Right lobe of liver (tissue), 6 donors: ENCODE measurements around the gene NRXN2. TPM values are rescaled to one million over a fixed set of nuclear protein-coding genes. Genes with fewer than 3 reads are reported as not detected.

Experiments
- ATAC-seq, 4 donors: fragments of 200-7000 bp; cut with Tn5 transposase; one replicate each; pipeline ENCODE4 v1.9.1; 2020; ENCODE audit warnings: mild to moderate bottlenecking in 4 of 4, moderate library complexity in 4 of 4
- DNase-seq, 3 donors: peaks; one replicate each; pipeline ENCODE4 v3.0.0-alpha.2; 2020
- H3K27ac ChIP-seq, 3 donors: fragments of 200-600 bp; one replicate each; pipeline ENCODE4 v1.8.0; 2022
- H3K27me3 ChIP-seq, 2 donors: fragments of 200-600 bp; one replicate each; pipeline ENCODE4 v1.8.0; 2022
- H3K36me3 ChIP-seq, 4 donors: fragments of 200-600 bp; sonication (generic) in 1 of 4; one replicate each; pipeline versions ENCODE4 v1.5.1 to v1.8.0; 2017 to 2022; ENCODE audit warnings: control low read depth in 1 of 4
- H3K4me1 ChIP-seq, 4 donors: fragments of 200-600 bp; sonication (generic) in 1 of 4; one replicate each; pipeline versions ENCODE4 v1.5.1 to v1.8.0; 2017 to 2022; ENCODE audit warnings: control low read depth in 1 of 4
- H3K4me3 ChIP-seq, 3 donors: fragments of 200-600 bp; one replicate each; pipeline ENCODE4 v1.8.0; 2022
- H3K9me3 ChIP-seq, 4 donors: fragments of 200-600 bp; sonication (generic) in 1 of 4; one replicate each; pipeline versions ENCODE4 v1.5.1 to v1.8.0; 2017 to 2022; ENCODE audit warnings: control low read depth in 1 of 4
- CTCF ChIP-seq, 4 donors: fragments of 200-600 bp in 3 of 4; fragments of 450-650 bp in 1 of 4; IDR thresholded peaks; one replicate each; pipeline versions ENCODE4 v1.5.1 to v1.8.0; 2016 to 2022; ENCODE audit warnings: antibody characterized with exemption in 4 of 4, mild to moderate bottlenecking in 2 of 4
- POLR2A ChIP-seq: fragments of 450-650 bp; IDR thresholded peaks from one replicate; pipeline ENCODE4 v1.6.1; 2017; ENCODE audit warnings: antibody characterized with exemption, mild to moderate bottlenecking
- WGBS: methylation state at CpG from one replicate; pipeline ENCODE4 v1.1.6; 2018; ENCODE audit warnings: low coverage, low lambda C conversion rate; ENCODE audit not compliant: insufficient coverage; ENCODE audit errors: missing lambda C conversion rate; 5-methylcytosine and 5-hydroxymethylcytosine counted together
- intact Hi-C, 2 donors: fragments of 100-400 bp; cut with DNase I; formaldehyde crosslinking; loops; one replicate each; pipeline versions ENCODE4 v1.11.2 to v1.14.1; 2022
- long read RNA-seq: library from polyadenylated mRNA; unstranded; transcript quantifications from one replicate; pipeline ENCODE4 v2.0.0, GENCODE V29; 2019
- total RNA-seq, 6 experiments: library from RNA; depleted of rRNA in 2 of 6; stranded (reverse); fragments of >200 nt in 2 of 6; fragmentation: NEBNext Ultra II Directional in 3 of 6; extraction: Animal tissue kit (Norgen Biotek cat#: 25700) in 3 of 6; gene quantifications; one replicate each; pipeline versions ENCODE4 v1.1.0 to v1.2.4, GENCODE V29; 2016 to 2023
- donor health status: DM: no; HTN: yes; CAD: no.
- donor health status: DM: no; HTN: no; CAD: no.
- donor health status: DM: no; HTN: no; CAD: no.
- donor health status: DM: no; HTN: yes; CAD: no.
- donor health status: DM: no; HTN: yes; CAD: no.

Gene NRXN2
- total RNA-seq = 1 to 10 TPM; 1.6 to 7.7 (median 2.3) TPM
- long read RNA-seq, partial matches to known transcripts = 2 of 2 reads
- long read RNA-seq, other reads (novel, unspliced or antisense) = 0 of 2 reads

GRCh38 chr11:64723117-64723906 is at the start of gene NRXN2:
TSS of gene NRXN2 (minus strand) at chr11:64723197. CDS start at chr11:64713699, 9,498 bp downstream.
- H3K4me3 ChIP-seq = peak within 1 kb of the TSS; percentile 48 to 63 (median 53)
- DNase-seq (peak; percentile 77 to 89 (median 84)), ATAC-seq (peak; percentile 80 to 86 (median 84))
- TF ChIP-seq POLR2A = no peak
- TF ChIP-seq CTCF (IDR thresholded peaks at IDR 0.05) = peak; percentile 66 to 93 (median 81)
- no peaks in the 10 kb centered on the region for H3K36me3 ChIP-seq
- peaks cover 0 to 41% (median 11%) of the 10 kb centered on the region in 4 donors for H3K4me1 ChIP-seq
- 34% methylated on average over 4 of the region's 66 CpGs for WGBS
- no peak within 1 kb of the TSS for H3K27ac ChIP-seq
- no peaks in the 10 kb centered on the region for H3K9me3 ChIP-seq
- H3K27me3 ChIP-seq = no peaks in the 10 kb centered on the region
- intact Hi-C loops = no loop called here

GRCh38 chr11:64772303-64773018 is 49.5 kb upstream of the NRXN2 start:
- H3K36me3 ChIP-seq = peaks cover 42 to 91% (median 70%) of the 10 kb centered on the region in 4 donors
- no peak overlapping the region for H3K4me3 ChIP-seq
- ATAC-seq (peak in 1 of 4 donors; percentile 19), DNase-seq (no peak)
- peak overlapping the region in 1 of 3 donors; percentile 7 for H3K27ac ChIP-seq
- no peaks in the 10 kb centered on the region for H3K27me3 ChIP-seq
- peaks cover 2 to 19% (median 12%) of the 10 kb centered on the region in 4 donors for H3K4me1 ChIP-seq
- intact Hi-C loops = no loop called here
- H3K9me3 ChIP-seq = no peaks in the 10 kb centered on the region
- 59% methylated on average over 3 of the region's 3 CpGs for WGBS
- TF ChIP-seq CTCF (IDR thresholded peaks at IDR 0.05) (no peak), POLR2A (no peak)

- intact Hi-C loops = no loop called here
- no peaks in the 10 kb centered on the region for H3K27me3 ChIP-seq
- H3K27ac ChIP-seq = peak overlapping the region in 1 of 3 donors; percentile 7
- DNase-seq (no peak), ATAC-seq (peak in 1 of 4 donors; percentile 41)
- TF ChIP-seq POLR2A = no peak
- no peak for TF ChIP-seq CTCF (IDR thresholded peaks at IDR 0.05)
- H3K9me3 ChIP-seq = no peaks in the 10 kb centered on the region
- H3K4me1 ChIP-seq = peaks cover 0 to 15% (median 10%) of the 10 kb centered on the region in 4 donors
- no peak overlapping the region for H3K4me3 ChIP-seq
- H3K36me3 ChIP-seq = peaks cover 48 to 97% (median 74%) of the 10 kb centered on the region in 4 donors
- 66% methylated on average over 2 of the region's 2 CpGs for WGBS
These were observed 48.9 kb upstream of the NRXN2 start for GRCh38 chr11:64771861-64772260.

DNA sequence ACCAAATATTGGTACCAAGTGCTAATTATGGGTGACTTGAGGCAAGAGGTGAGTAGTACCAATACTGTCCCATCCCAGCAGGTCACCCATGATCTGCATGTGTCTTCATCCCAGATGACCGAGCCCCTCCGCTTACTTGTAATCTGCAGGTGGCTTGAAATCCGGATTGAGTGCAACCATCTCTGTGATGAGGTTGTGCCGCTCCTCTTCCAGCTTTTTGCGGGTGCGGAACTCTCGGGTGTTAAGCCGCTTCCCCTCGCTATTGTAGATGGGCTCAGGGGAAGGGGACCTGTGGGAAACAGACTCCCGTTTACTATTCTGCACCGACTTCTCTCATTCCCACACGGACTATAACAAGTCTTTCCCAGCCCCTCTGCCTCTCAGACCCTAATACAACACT is 47.1 kb upstream of the NRXN2 start:
- peaks cover 0 to 1% (median 0%) of the 10 kb centered on the region in 4 donors for H3K4me1 ChIP-seq
- no peaks in the 10 kb centered on the region for H3K9me3 ChIP-seq
- H3K27ac ChIP-seq = no peak overlapping the region
- no peak overlapping the region for H3K4me3 ChIP-seq
- no peaks in the 10 kb centered on the region for H3K27me3 ChIP-seq
- intact Hi-C loops = no loop called here
- no peak for ATAC-seq
- H3K36me3 ChIP-seq = peaks cover 52 to 99% (median 79%) of the 10 kb centered on the region in 4 donors
- TF ChIP-seq POLR2A = no peak
- TF ChIP-seq CTCF (IDR thresholded peaks at IDR 0.05) = no peak
- peak in 1 of 3 donors; percentile 7 for DNase-seq
- 91% methylated on average over 10 of the region's 12 CpGs for WGBS
